HCT116 (cell line): ENCODE data around the gene ZNF791. TPM values are rescaled to one million over a fixed set of nuclear protein-coding genes. Genes with fewer than 3 reads are reported as not detected.

Source experiments
- ATAC-seq: fragments of 200-7000 bp; cut with Tn5 transposase; 2 replicates; pipeline ENCODE4 v1.9.1; 2020; ENCODE audit warnings: mild to moderate bottlenecking, moderate library complexity
- BruUV-seq: library from RNA; stranded (reverse); fragments of 400-500 nt; replicated peaks from 2 replicates; lab custom pipeline; 2021; lab: Mats Ljungman, UMichigan
- CTCF ChIA-PET: fragments of 300-600 bp; sonication (Branson Sonifier 250); formaldehyde crosslinking; loops from one replicate; lab custom pipeline; 2021; ENCODE audit warnings: antibody characterized with exemption; lab: Charles Lee
- POLR2A ChIA-PET: fragments of 300-600, 350-600 bp; sonication (Branson Sonifier 250); formaldehyde crosslinking; loops from one replicate; lab custom pipeline; 2021; ENCODE audit warnings: antibody characterized with exemption; lab: Charles Lee
- RAD21 ChIA-PET, 2 experiments: fragments of 300-600 bp; sonication (Branson Sonifier 250); formaldehyde crosslinking; loops; one replicate each; lab custom pipeline; 2023; ENCODE audit warnings: low total read pairs in 2 of 2; ENCODE audit not compliant: uncharacterized antibody in 2 of 2, unreplicated experiment in 2 of 2, low non-redundant PET in 1 of 2; lab: Charles Lee
- DNase-seq: peaks from one replicate; pipeline ENCODE4 v3.0.0-alpha.2; 2010; ENCODE audit warnings: low read depth, low spot score
- H2AFZ ChIP-seq: fragments of 200-600 bp; shearing (Covaris generic), sonication (generic); 2 replicates; pipeline ENCODE4 v1.6.1; 2017; ENCODE audit warnings: low read depth, mixed run types, mixed read lengths, antibody characterized with exemption, low read length; ENCODE audit not compliant: poor library complexity, severe bottlenecking
- H3K27ac ChIP-seq: 2 replicates; pipeline ENCODE4 v1.5.1; 2012; ENCODE audit warnings: low read depth, low read length
- H3K27me3 ChIP-seq: fragments of 200-600 bp; sonication (generic); 2 replicates; pipeline ENCODE4 v1.6.1; 2016; ENCODE audit warnings: mixed run types, low read length, mixed read lengths; ENCODE audit not compliant: insufficient read depth
- H3K36me3 ChIP-seq, 2 experiments: fragments of 200-500 bp in 1 of 2; fragments of 200-600 bp in 1 of 2; sonication (Bioruptor generic) in 1 of 2; sonication (generic) in 1 of 2; 2 replicates each; pipeline versions ENCODE4 v1.5.1 to v1.6.1; 2014 to 2016; ENCODE audit warnings: low read length in 2 of 2, inconsistent platforms in 1 of 2, mixed read lengths in 1 of 2, mixed run types in 1 of 2; ENCODE audit not compliant: insufficient read depth in 2 of 2, control insufficient read depth in 1 of 2
- H3K4me1 ChIP-seq, 2 experiments: fragments of 200-600 bp in 1 of 2; sonication (generic) in 1 of 2; 2 replicates each; pipeline versions ENCODE4 v1.5.1 to v1.6.1; 2012 to 2017; ENCODE audit warnings: low read length in 2 of 2, inconsistent platforms in 1 of 2, mild to moderate bottlenecking in 1 of 2, mixed read lengths in 1 of 2, mixed run types in 1 of 2, moderate library complexity in 1 of 2; ENCODE audit not compliant: insufficient read depth in 2 of 2, control insufficient read depth in 1 of 2
- H3K4me2 ChIP-seq: fragments of 200-600 bp; sonication (generic); 2 replicates; pipeline ENCODE4 v1.6.1; 2017; ENCODE audit warnings: mixed run types, low read length, mixed read lengths
- H3K4me3 ChIP-seq, 2 experiments: fragments of 200-600 bp in 1 of 2; sonication (generic) in 1 of 2; replicated peaks in 1 of 2; 2 replicates each; pipeline ENCODE4 v1.5.1; 2011 to 2016; ENCODE audit warnings: low read length in 2 of 2, control low read depth in 1 of 2, low read depth in 1 of 2, mild to moderate bottlenecking in 1 of 2, mixed read lengths in 1 of 2, mixed run types in 1 of 2
- H3K79me2 ChIP-seq: fragments of 200-600 bp; sonication (generic); 2 replicates; pipeline ENCODE4 v1.6.1; 2017; ENCODE audit warnings: mild to moderate bottlenecking, mixed run types, low read length, moderate library complexity, mixed read lengths; ENCODE audit not compliant: insufficient read depth
- H3K9ac ChIP-seq: fragments of 200-600 bp; sonication (generic); 2 replicates; pipeline ENCODE4 v1.6.1; 2016; ENCODE audit warnings: low read length, mixed read lengths
- H3K9me2 ChIP-seq: fragments of 200-600 bp; sonication (generic), shearing (Covaris generic); 2 replicates; pipeline ENCODE4 v1.6.1; 2017; ENCODE audit warnings: mixed run types, mild to moderate bottlenecking, moderate library complexity; ENCODE audit not compliant: insufficient read depth
- H3K9me3 ChIP-seq, 2 experiments: fragments of 200-500 bp in 1 of 2; fragments of 200-600 bp in 1 of 2; sonication (Bioruptor generic) in 1 of 2; sonication (generic) in 1 of 2; 2 replicates each; pipeline ENCODE4 v1.6.1; 2014 to 2017; ENCODE audit warnings: low read length in 2 of 2, mixed read lengths in 2 of 2, inconsistent platforms in 1 of 2, low read depth in 1 of 2, mild to moderate bottlenecking in 1 of 2, mixed run types in 1 of 2, moderate library complexity in 1 of 2; ENCODE audit not compliant: control insufficient read depth in 1 of 2, insufficient read depth in 1 of 2
- H4K20me1 ChIP-seq: fragments of 200-600 bp; sonication (generic), shearing (Covaris generic); 2 replicates; pipeline ENCODE4 v1.6.1; 2017; ENCODE audit warnings: mixed run types, mild to moderate bottlenecking, moderate library complexity; ENCODE audit not compliant: insufficient read depth
- CBX3 ChIP-seq: IDR thresholded peaks from 2 replicates; pipeline ENCODE4 v1.6.1; 2012; ENCODE audit warnings: low read depth
- CEBPB ChIP-seq: IDR thresholded peaks from 2 replicates; pipeline ENCODE4 v1.6.1; 2012; ENCODE audit warnings: low read depth
- EGR1 ChIP-seq: IDR thresholded peaks from 2 replicates; pipeline ENCODE4 v1.6.1; 2012; ENCODE audit warnings: low read depth
- EZH2 ChIP-seq: fragments of 200-600 bp; sonication (generic); IDR thresholded peaks from 2 replicates; pipeline ENCODE4 v1.6.1; 2017; ENCODE audit warnings: antibody characterized with exemption, mixed run types
- JUND ChIP-seq: IDR thresholded peaks from 2 replicates; pipeline ENCODE4 v1.6.1; 2012
- MAX ChIP-seq: IDR thresholded peaks from 2 replicates; pipeline ENCODE4 v1.6.1; 2012
- POLR2AphosphoS5 ChIP-seq: IDR thresholded peaks from 2 replicates; pipeline ENCODE4 v1.6.1; 2011; ENCODE audit warnings: mild to moderate bottlenecking, low read depth, low read length, moderate library complexity
- SIN3A ChIP-seq: IDR thresholded peaks from 2 replicates; pipeline ENCODE4 v1.6.1; 2012; ENCODE audit warnings: low read depth
- SP1 ChIP-seq: IDR thresholded peaks from 2 replicates; pipeline ENCODE4 v1.6.1; 2012; ENCODE audit warnings: low read depth
- SRF ChIP-seq: IDR thresholded peaks from 2 replicates; pipeline ENCODE4 v1.6.1; 2012; ENCODE audit warnings: low read depth
- TCF7L2 ChIP-seq: IDR thresholded peaks from 2 replicates; pipeline ENCODE4 v1.7.0; 2011; ENCODE audit warnings: borderline replicate concordance, inconsistent platforms; ENCODE audit not compliant: insufficient read depth, insufficient read length; ENCODE audit errors: extremely low read depth
- YY1 ChIP-seq: IDR thresholded peaks from 2 replicates; pipeline ENCODE4 v1.6.1; 2011; ENCODE audit warnings: low read length, low read depth, moderate library complexity, mild to moderate bottlenecking; ENCODE audit not compliant: insufficient replicate concordance; ENCODE audit errors: extremely low read depth
- ZBTB33 ChIP-seq: IDR thresholded peaks from 2 replicates; pipeline ENCODE4 v1.6.1; 2011; ENCODE audit warnings: mild to moderate bottlenecking, low read length, moderate library complexity; ENCODE audit not compliant: insufficient replicate concordance; ENCODE audit errors: extremely low read depth
- ZNF274 ChIP-seq: fragments of 200-500 bp; sonication (Bioruptor generic); IDR thresholded peaks from 2 replicates; pipeline ENCODE4 v1.6.1; 2014; ENCODE audit warnings: mild to moderate bottlenecking, low read depth, low read length, inconsistent platforms
- intact Hi-C: fragments of 100-400 bp; cut with micrococcal nuclease; formaldehyde crosslinking; loops from 2 replicates; pipeline ENCODE4 v1.10.0; 2022
- total RNA-seq: library from RNA; stranded (reverse); gene quantifications from one replicate; pipeline ENCODE4 v1.2.1, GENCODE V29; 2021; ENCODE audit not compliant: unreplicated experiment

ZNF791 gene
- total RNA-seq, 1 experiment from 2014 or later, result 21.2 TPM

- intact Hi-C loops, result no loop called here
These were observed 13.1 kb upstream of the ZNF791 start for GRCh38 chr19:12597594-12597993.

More at GRCh38 chr19:12597594-12597993, 13.1 kb upstream of the ZNF791 start:
- no peak for DNase-seq
- POLR2A ChIA-PET, result no interaction called here
- no peaks in the 10 kb centered on the region for H3K4me1 ChIP-seq
- RAD21 ChIA-PET, result no interaction called here
- no peaks in the 10 kb centered on the region for H3K27me3 ChIP-seq
- no peak overlapping the region for H2AFZ ChIP-seq
- no peak for TF ChIP-seq ZNF274
- no peak for TF ChIP-seq CBX3
- no peak for TF ChIP-seq EGR1
- no peak for TF ChIP-seq YY1
- TF ChIP-seq POLR2AphosphoS5, result no peak
- no peak for TF ChIP-seq CEBPB
- no peak for TF ChIP-seq SRF
- TF ChIP-seq SP1, result no peak
- TF ChIP-seq ZBTB33, result no peak
- no peak for TF ChIP-seq MAX
- TF ChIP-seq EZH2, result no peak
- TF ChIP-seq JUND, result no peak
- TF ChIP-seq SIN3A, result no peak
- TF ChIP-seq TCF7L2, result no peak
- TF ChIP-seq, all 23 proteins: peak for 0
- H3K4me3 ChIP-seq, result no peak overlapping the region
- no peaks in the 10 kb centered on the region for H3K9me2 ChIP-seq
- H3K4me2 ChIP-seq, result no peak overlapping the region
- no peaks in the 10 kb centered on the region for H3K79me2 ChIP-seq
- no peak overlapping the region for H3K27ac ChIP-seq
- no peaks in the 10 kb centered on the region for H4K20me1 ChIP-seq
- ATAC-seq, result no peak
- BruUV-seq, result no TSS peak
- no peaks in the 10 kb centered on the region for H3K36me3 ChIP-seq
- H3K9ac ChIP-seq, result no peak overlapping the region
- CTCF ChIA-PET, result no interaction called here
- H3K9me3 ChIP-seq, result no peaks in the 10 kb centered on the region
